GM21528 (cell line): ENCODE measurements around the gene TPRN.

Experiments
- ATAC-seq: cut with Tn5 transposase; IDR thresholded peaks from one replicate; pipeline ENCODE4 v1.9.1; 2021; ENCODE audit warnings: mild to moderate bottlenecking, moderate library complexity; ENCODE audit not compliant: unreplicated experiment, low FRiP score

Gene TPRN

GRCh38 chr9:137213160-137214060, 12.9 kb upstream of the TPRN start:
- ATAC-seq: no peak

DNA sequence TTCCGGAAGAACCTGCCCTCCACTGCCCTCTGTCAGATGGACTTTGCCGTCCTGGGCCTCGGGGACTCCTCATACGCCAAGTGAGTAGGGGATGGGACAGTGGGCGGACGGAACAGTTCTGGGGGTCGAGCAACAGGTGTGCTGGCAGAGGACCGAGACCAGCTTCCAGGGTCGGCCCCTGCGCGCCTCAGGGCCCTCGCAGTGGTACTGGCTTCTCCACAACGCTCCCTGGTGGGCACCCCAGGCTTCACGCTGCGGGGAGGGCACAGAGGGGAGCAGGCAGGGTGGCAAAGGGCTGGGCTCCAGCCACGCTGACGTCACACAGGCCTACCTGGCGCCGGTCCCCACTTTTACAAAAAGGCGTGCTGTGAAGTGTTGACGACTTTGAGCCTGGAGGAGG, 12.0 kb upstream of the TPRN start:
- ATAC-seq: no peak

DNA sequence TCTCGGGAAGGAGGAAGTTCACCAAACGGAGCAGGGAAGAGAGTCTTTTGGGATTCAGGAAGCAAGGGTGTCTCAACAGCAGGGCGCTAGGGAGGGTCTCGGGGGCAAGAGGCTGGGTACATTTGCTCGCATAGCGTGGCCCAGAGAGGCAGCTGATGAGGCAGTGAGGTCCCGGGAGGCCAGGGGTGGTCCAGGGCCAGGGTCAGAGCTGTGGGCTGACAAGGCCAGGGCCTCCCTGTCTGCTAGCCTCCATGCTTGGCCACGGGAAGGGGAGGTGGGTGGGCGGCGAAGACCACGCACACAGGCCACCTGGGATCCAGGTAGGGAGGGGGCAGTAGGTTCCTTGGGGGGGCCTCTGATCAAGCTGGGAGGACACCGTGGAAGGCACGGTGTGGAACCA, 11.0 kb upstream of the TPRN start:
- no peak for ATAC-seq

DNA sequence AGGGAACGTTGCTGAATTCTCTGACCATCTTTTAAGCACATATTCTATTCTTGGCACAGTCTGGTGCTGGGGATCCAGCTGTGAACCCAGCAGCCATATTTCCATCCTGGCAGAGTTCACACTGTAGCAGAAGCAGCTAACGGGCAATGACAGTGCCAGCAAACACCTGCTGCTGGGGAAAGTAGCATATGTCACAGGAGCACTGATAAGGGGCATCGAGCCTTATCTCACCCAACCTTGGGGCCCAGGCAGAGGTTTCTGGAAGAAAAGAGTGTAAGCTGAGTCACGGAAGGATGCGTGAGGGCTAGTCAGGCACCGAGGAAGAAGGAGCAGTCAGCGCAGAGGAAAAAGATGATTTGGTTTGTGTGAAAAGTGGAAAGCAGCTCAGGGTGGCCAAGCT, 6.1 kb upstream of the TPRN start:
- ATAC-seq: no peak

DNA sequence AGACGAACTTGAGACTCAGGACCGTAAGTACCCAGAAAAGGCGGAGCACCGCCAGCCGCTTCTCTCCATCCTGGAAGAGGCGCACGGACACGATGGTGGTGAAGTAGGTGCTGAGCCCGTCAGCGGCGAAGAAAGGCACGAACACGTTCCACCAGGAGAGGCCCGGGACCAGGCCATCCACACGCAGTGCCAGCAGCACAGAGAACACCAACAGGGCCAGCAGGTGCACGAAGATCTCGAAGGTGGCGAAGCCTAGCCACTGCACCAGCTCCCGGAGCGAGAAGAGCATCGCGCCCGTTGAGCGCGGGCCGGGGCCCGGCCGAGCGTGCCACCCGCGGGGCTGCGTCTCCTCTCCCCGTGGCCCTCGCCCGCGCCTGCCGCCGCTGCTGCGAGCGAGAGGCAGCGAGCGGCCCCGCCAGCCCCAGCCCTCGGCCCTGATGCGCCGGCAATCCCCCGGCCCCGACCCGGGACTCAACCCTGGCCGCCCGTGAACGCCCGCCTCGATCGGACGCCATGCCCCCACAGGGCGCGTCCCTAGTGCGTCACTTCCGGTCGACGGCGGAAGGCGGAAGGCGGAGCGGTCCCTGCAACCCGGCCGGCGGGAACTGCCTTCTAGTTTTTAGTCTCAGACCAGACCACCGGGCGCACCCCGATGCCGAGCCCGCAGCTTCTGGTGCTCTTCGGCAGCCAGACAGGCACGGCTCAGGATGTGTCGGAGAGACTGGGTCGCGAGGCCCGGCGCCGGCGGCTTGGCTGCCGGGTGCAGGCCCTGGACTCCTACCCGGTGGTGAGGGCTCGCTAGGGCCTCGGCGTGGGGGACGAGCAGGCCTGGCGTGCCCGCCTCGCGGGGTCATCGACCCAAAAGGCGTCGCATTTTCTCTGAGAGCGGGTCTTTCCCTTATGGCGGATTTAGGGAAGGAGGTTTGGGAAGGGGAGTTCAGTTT, 4.9 kb upstream of the TPRN start, which contains the start of the genes NDOR1 and TMEM203:
Gene NDOR1, plus strand, starts transcription at position 575 of the 944 bp plus-strand sequence. Its CDS starts 78 bp downstream, at position 653.
Gene TMEM203, minus strand, starts transcription at position 523 of the 944 bp plus-strand sequence. Its CDS starts 234 bp downstream, at position 289.
- peak; percentile 49 for ATAC-seq

DNA sequence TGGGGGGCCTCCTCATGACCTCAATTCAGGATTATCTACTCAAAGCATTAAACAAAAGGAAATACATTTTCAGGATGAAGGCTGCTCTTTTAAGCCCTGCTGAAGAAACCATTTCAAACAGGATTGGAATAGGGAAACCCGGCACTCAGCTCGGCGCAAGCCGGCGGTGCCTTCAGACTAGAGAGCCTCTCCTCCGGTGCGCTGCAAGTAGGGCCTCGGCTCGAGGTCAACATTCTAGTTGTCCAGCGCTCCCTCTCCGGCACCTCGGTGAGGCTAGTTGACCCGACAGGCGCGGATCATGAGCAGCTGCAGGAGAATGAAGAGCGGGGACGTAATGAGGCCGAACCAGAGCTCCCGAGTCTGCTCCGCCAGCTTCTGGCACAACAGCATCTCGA, 4.2 kb upstream of the TPRN start:
- ATAC-seq: no peak

DNA sequence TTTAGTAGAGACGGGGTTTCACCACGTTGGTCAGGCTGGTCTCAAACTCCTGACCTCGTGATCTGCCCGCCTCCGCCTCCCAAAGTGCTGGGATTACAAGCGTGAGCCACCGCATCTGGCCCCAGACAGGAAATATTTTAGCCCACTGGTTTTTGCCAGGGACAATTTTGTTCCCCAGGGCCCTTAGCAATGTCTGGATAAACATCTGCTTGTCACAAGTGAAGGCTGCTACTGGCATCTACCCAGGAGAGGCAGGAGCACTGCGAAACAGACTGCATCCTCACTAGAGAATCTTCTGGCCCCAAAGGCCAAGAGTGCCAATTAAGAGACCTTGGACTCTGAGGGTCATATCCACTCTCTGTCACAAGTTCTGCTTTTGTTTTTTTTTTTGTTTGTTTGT, 2.4 kb upstream of the TPRN start:
- no peak for ATAC-seq

GRCh38 chr9:137201205-137201868, 796 bp upstream of the TPRN start:
- ATAC-seq: no peak

DNA sequence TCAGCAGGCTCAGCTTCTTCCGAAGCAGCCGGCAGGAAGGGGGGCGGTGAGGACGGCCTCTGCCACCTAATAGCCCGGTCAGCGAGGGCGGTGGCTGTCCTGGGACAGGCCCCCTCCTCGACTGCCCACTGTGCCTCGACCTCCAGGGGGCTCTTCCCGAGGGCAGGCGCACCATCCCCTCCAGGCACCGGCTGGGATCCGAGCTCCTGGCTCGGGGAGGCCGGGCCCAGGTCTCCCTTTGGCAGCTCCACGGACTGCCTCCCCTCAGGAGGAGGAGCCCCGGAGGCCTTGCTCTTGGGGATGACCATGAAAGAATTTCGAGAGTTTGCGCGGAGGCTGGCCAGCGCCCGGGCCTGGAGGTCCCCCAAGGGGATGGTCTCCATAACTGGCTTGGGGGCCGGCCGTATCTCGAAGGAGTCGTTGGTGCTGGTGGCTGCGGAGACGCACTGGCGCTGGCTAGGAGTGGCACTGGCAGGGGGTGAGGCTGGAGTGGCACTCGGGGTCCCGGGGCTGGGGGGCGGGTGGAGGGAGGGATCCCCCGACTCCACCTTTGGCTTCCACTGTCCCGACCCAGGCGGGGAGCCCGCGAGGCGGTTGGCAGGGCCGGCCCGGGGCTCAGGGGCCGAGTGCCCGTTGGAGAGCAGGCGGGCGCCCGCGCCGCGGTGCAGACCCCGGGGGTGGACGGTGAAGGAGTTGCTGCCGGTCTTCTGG, 975 bp downstream of the TPRN start:
- no peak for ATAC-seq

GRCh38 chr9:137198902-137199283, 1.6 kb downstream of the TPRN start:
- ATAC-seq: no peak

- no peak for ATAC-seq
Observed at GRCh38 chr9:137198051-137198901, 2.3 kb downstream of the TPRN start.

DNA sequence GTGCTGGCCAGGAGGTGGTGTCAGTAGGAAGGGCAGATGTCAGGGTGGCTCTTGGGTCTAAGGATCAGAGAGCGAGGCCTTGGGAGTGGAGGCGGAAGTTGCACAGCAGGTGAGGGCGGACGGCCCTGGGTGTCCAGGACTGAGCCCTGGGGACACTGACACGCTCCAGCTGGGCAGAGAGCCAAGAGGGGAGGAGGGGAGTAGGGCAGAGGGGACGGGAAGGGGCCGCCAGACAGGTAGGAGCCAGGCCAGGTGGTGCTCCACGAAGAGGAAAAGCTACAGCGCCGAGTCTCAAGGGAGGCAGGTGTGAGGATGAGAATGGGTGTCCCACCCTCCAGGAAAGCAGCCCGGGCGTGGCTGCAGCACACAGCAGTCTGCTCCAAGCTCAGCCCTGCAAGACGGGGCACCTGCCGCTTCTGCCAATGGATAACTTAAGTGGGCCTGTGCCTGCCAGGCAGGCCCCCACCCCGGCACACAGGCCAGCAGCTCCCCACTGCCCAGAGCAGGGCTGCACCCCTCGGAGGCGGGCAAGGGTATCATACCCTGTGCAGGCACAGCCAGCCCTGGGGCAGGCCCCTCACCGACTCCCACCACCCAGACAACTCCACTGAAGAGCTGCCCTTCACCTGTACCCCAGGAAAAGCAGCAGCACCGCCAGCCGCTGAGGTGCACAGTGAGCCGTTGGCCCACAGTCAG, 4.9 kb downstream of the TPRN start:
- ATAC-seq: no peak

GRCh38 chr9:137194909-137195308, 5.6 kb downstream of the TPRN start:
- ATAC-seq: no peak

- no peak for ATAC-seq
Observed at GRCh38 chr9:137194388-137194787, 6.2 kb downstream of the TPRN start.

DNA sequence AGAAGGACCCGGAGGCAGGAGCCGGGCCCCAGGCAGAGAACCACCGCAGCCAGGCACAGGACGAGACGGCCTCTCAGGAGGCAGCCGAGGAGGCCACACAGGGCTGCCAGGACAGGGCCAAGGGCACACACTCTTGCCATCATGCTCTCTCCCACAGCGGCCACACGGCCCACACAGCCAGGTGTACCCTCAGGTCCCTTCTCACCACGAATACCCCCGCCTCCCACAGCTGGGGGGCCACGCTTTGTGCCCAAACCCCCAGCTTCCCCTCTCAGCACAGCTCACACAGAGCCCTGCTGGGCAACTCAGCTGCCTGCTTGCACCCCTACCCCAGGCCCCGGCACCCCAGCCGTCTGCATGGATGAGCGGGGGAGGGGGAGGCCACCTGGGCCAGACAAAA, 6.8 kb downstream of the TPRN start:
- ATAC-seq: no peak

DNA sequence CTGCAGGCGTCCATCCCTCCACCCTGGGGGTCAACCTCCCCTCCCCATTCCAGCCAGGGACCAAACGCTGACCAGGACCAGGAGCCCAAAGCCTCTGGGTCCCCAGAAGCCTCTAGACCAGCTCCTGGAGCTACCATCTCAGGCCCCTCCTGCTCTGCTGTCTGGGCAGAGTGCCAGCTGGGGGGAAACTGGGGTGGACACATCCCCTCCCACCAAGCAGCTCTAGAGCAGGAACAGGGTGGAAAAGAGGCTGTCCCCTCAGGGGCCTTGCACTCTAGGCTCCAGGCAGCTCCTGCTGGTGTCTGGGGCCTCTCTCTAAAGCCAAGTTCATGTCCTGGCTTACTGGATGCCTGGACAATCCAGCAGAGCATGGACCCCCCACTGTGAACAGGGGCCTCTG, 7.7 kb downstream of the TPRN start:
- no peak for ATAC-seq

GRCh38 chr9:137192448-137192780, 8.1 kb downstream of the TPRN start:
- no peak for ATAC-seq

DNA sequence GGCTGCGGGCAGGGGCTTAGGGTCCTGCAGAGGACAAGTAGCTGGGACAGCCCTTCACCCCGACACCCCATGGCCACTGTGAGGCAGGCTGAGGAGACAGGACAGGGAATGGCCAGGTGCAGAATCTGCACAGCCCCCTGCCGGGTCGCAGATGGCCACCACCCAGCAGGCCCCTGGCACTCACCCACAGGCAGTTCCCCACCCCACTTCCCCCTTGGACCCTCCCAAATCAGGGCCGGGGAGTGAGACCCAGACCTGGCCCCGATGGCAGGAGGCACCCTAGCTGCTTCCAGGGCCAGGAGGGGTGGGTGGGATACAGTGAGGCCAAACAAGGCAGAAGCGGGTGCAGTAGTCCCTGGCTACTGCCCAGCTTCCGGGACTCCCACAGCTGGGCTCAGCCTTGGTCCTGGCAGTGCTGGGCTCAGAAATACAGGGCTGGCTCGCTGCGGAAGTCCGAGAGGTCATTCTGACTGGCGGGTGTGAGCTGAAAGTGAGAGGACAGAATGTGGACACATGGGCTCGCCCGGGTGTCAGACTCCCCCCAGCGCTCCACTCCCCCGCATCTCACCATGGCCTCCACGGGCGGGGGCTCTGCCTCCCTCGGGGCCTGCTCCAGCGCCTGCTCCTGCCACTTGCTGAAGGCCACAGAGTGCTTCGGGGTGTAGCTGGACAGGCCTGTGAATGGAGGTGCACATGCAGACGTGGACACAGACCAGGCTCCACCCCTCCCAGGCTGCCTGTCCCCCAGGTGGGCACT, 8.7 kb downstream of the TPRN start:
- ATAC-seq: no peak
